DMS153 (cell line): ENCODE data around the gene KARS1.
"Not testable (repeated sequence)": the region's sequence is repeated elsewhere in the genome, so short reads cannot be mapped to it uniquely, and the experiment has no call there.

Experiments
- DNase-seq: peaks from one replicate; lab custom pipeline; 2025; lab: John Stamatoyannopoulos, UW

Gene KARS1

GRCh38 chr16:75624921-75625334 lies 22.5 kb downstream of the KARS1 start:
- no peak for DNase-seq

- DNase-seq: peak; percentile 97
Observed at GRCh38 chr16:75622761-75623605, 24.5 kb downstream of the KARS1 start, which contains the start of gene ADAT1. Gene ADAT1, minus strand, starts transcription at chr16:75623281. Its CDS starts 2,482 bp downstream, at chr16:75620799.

- no peak for DNase-seq
Observed at GRCh38 chr16:75621170-75621477, 26.3 kb downstream of the KARS1 start.

- no peak for DNase-seq
Observed at GRCh38 chr16:75620326-75621169, 26.9 kb downstream of the KARS1 start.

GRCh38 chr16:75618780-75619179 lies 28.7 kb downstream of the KARS1 start:
- DNase-seq: no peak

GRCh38 chr16:75617121-75617520 lies 30.3 kb downstream of the KARS1 start:
- DNase-seq: no peak

- DNase-seq: no peak
Observed at GRCh38 chr16:75616521-75617010, 30.9 kb downstream of the KARS1 start.

GRCh38 chr16:75615619-75616018 lies 31.8 kb downstream of the KARS1 start:
- no peak for DNase-seq

- DNase-seq: no peak
Observed at GRCh38 chr16:75614066-75614897, 33.2 kb downstream of the KARS1 start.

- DNase-seq: no peak
Observed at GRCh38 chr16:75606507-75606906, 41.0 kb downstream of the KARS1 start.

- no peak for DNase-seq
Observed at GRCh38 chr16:75603241-75603640, 44.2 kb downstream of the KARS1 start.

GRCh38 chr16:75599452-75600277 lies 47.8 kb downstream of the KARS1 start:
- DNase-seq: no peak

GRCh38 chr16:75593825-75594820 lies 53.3 kb downstream of the KARS1 start:
- DNase-seq: peak; percentile 76

- no peak for DNase-seq
Observed at GRCh38 chr16:75593308-75593707, 54.2 kb downstream of the KARS1 start.

- not testable (repeated sequence) for DNase-seq
Observed at GRCh38 chr16:75591927-75592326, 55.5 kb downstream of the KARS1 start.

- no peak for DNase-seq
Observed at GRCh38 chr16:75590920-75591843, 56.3 kb downstream of the KARS1 start.

GRCh38 chr16:75589306-75589705 lies 58.2 kb downstream of the KARS1 start:
- no peak for DNase-seq

GRCh38 chr16:75588716-75589115 lies 58.7 kb downstream of the KARS1 start:
- DNase-seq: no peak

GRCh38 chr16:75584108-75584507 lies 63.4 kb downstream of the KARS1 start:
- no peak for DNase-seq
